DMS114 treated with DMSO at 0.1 percent for 48 hours (cell line): ENCODE data around the gene CTBS.
"Not testable (repeated sequence)": the region's sequence is repeated elsewhere in the genome, so short reads cannot be mapped to it uniquely, and the experiment has no call there.

Source experiments
- DNase-seq: peaks from one replicate; lab custom pipeline; 2025; ENCODE audit not compliant: unreplicated experiment; lab: John Stamatoyannopoulos, UW

The CTBS gene

DNA sequence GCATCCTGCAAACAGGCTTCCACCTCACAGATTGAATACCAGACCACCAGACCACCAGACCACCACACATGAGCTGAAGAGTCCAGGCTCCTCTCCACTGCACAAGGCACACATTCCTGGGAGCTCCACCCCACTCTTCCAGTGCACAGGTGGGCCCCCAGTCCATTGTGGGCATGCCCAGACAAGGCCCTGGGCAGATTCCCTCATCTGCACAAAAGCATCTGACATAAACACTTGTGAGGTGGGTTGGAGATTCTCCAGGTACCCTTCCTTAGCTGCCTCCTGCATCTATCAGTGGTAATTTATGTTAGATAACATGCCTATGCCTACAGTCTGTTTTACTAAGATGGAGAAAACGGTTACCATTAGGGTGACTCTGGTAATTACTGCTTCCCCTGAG, 11.6 kb upstream of the CTBS start:
- DNase-seq = no peak

GRCh38 chr1:84584126-84584525, 9.9 kb upstream of the CTBS start:
- DNase-seq = no peak

- DNase-seq = no peak
Observed at GRCh38 chr1:84583648-84584047, 9.4 kb upstream of the CTBS start.

- DNase-seq = no peak
Observed at GRCh38 chr1:84582802-84583587, 8.8 kb upstream of the CTBS start.

GRCh38 chr1:84581648-84582047, 7.4 kb upstream of the CTBS start:
- no peak for DNase-seq

- DNase-seq = no peak
Observed at GRCh38 chr1:84574936-84575335, 696 bp upstream of the CTBS start.

DNA sequence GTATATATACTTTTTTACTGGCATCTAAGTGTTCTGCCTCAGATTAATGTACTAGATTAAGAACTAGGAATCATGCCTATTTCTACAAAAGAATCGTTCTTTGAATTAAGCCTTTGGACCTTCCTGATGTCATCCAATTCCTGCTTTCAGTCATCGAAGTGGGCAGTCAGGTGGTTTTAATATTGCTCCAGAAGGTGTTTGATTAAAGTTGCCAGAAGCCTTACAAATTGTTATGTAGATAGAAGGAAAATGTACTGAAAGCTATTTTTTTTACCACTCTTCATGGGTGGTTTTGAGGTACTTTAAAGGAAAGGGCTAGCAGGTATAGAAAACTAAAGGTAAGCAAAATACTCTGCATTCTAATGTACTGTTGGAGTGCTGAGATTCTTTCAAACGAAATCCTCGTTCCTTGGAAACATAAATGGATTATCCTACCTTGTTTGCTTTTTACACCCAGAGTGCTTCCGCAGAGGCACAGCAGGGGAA, 716 bp downstream of the CTBS start:
- no peak for DNase-seq

DNA sequence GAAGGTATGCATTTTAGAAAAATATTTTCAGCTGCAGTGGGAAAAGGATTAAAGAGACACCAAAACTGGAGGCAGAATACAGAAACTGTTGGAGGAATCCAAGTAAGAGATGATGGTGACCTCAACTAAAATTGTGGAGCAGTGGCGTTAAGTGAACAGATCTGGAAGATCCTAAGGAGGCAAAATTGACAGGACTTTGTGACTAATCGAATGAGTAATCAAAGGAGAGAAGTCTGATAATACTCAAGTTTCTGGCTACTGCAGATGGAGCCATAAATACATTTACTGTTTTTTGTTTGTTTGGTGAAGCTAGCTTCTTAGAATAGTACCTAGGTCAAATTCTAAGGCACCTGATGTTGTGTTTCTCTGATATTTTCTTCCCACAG, 3.1 kb downstream of the CTBS start:
- no peak for DNase-seq

DNA sequence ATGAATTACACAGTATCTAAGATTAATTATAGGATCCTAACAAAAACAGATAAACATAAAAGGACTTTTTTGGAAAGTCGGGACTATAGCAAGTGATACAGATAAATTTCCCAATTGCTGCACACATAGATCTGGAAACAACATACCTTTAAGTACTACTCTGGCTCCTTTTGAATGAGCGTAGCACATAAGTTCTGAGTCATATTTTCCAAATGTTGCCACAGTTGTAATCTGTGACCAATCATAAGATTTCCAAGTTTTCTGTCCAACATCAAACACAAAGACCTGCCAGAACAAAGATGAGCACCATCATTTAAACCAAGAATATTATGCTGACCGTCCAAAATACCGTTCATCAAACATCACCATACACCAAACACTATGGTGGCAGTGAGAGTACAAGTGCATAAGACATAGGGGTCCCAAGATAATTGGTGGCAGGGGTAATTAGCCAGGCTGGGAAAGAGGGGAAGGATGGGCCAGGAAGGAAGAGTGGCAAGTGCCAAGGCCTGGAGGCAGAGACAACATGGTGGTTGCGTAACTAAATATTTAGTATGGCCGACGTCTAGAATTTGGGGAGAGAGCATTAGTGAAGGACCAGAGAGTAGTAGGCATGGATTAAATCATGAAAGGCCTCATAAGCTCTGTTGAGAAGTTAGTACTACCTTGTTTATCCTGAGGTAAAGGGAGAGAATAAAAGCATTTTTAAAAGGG, 3.6 kb downstream of the CTBS start:
- no peak for DNase-seq

GRCh38 chr1:84569216-84569615, 5.0 kb downstream of the CTBS start:
- no peak for DNase-seq

GRCh38 chr1:84550826-84551225, 23.4 kb downstream of the CTBS start:
- no peak for DNase-seq

- peak; percentile 19 for DNase-seq
Observed at GRCh38 chr1:84541679-84542078, 32.6 kb downstream of the CTBS start.

- DNase-seq = no peak
Observed at GRCh38 chr1:84540759-84541158, 33.5 kb downstream of the CTBS start.

DNA sequence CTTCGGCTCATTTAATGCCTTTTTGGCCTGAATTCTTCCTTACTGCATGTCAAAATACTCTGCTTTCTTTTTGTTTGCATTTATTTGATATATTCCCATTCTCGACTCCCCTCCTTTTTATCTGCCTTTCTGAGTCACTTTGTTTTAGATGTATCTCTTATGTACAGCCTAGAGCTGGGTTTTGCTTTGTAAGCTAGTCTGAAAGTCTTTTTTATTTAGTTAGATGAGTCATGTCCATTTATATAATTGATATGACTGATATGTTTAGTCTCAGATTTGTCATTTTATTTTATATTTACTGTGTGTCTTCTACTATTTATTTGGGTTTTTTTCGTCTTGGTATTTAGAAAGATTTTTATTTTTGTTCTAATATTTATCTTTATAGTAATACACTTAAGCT, 34.3 kb downstream of the CTBS start:
- no peak for DNase-seq

- no peak for DNase-seq
Observed at GRCh38 chr1:84538599-84538998, 35.6 kb downstream of the CTBS start.

- DNase-seq = no peak
Observed at GRCh38 chr1:84525779-84526178, 48.5 kb downstream of the CTBS start.

- DNase-seq = no peak
Observed at GRCh38 chr1:84524590-84524989, 49.6 kb downstream of the CTBS start.

GRCh38 chr1:84510668-84511067, 63.6 kb downstream of the CTBS start:
- no peak for DNase-seq

DNA sequence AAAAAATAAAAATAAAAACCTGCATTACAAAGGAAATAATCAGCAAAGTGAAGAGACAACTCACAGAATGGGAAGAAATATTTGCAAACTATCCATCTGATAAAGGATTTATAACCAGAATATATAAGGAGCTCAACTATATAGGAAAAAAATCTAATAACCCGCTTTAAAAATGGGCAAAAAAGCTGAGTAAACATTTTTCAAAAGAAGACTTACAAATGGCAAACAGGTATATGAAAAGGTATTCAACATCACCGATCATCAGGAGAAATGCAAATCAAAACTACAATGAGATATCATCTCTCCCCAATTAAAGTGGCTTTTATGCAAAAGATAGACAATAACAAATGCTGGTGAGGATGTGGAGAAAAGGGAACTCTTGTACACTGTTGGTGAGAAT, 64.1 kb downstream of the CTBS start:
- no peak for DNase-seq

GRCh38 chr1:84509029-84509428, 65.2 kb downstream of the CTBS start:
- no peak for DNase-seq

- DNase-seq = no peak
Observed at GRCh38 chr1:84508510-84508909, 65.7 kb downstream of the CTBS start.

GRCh38 chr1:84507887-84508286, 66.4 kb downstream of the CTBS start:
- DNase-seq = not testable (repeated sequence)
